Activated CD4-positive, alpha-beta memory T cell treated with anti-CD3 and anti-CD28 coated beads, Interleukin-2, amount 10 ng/mL, durations not matched to agents 7 days and 5 days (primary cell): Measurements from ENCODE around the gene SLC8A1. TPM values are rescaled to one million over a fixed set of nuclear protein-coding genes. Genes with fewer than 3 reads are reported as not detected.

ENCODE experiments used
- CTCF ChIA-PET: fragments of 350-600 bp; sonication (Branson Sonifier 250); formaldehyde crosslinking; loops from one replicate; lab custom pipeline; 2021; ENCODE audit warnings: antibody characterized with exemption, inconsistent platforms; lab: Charles Lee
- POLR2A ChIA-PET: fragments of 350-600 bp; sonication (Branson Sonifier 250); formaldehyde crosslinking; loops from one replicate; lab custom pipeline; 2021; ENCODE audit warnings: antibody characterized with exemption; lab: Charles Lee
- DNase-seq: peaks from one replicate; pipeline ENCODE4 v3.0.0-alpha.2; 2020
- H3K27ac Mint-ChIP-seq: one replicate; pipeline ENCODE4 v1.8.0; 2021; ENCODE audit warnings: mild to moderate bottlenecking, mixed read lengths
- H3K27me3 Mint-ChIP-seq: one replicate; pipeline ENCODE4 v1.8.0; 2021; ENCODE audit warnings: mixed read lengths
- H3K36me3 Mint-ChIP-seq: one replicate; pipeline ENCODE4 v1.8.0; 2021; ENCODE audit warnings: low read depth, mixed read lengths
- H3K4me1 Mint-ChIP-seq: one replicate; pipeline ENCODE4 v1.8.0; 2021; ENCODE audit warnings: mixed read lengths
- H3K4me3 Mint-ChIP-seq: one replicate; pipeline ENCODE4 v1.8.0; 2021; ENCODE audit warnings: mild to moderate bottlenecking, mixed read lengths
- H3K9me3 Mint-ChIP-seq: one replicate; pipeline ENCODE4 v1.8.0; 2021; ENCODE audit warnings: mixed read lengths
- total RNA-seq, 2 experiments: library from RNA; stranded (reverse); gene quantifications; one replicate each; pipeline ENCODE4 v1.2.3, GENCODE V29; 2021

Gene SLC8A1
- total RNA-seq, 2 experiments from 2014 or later, result 0.25 to 0.45 TPM

GRCh38 chr2:40316620-40317019, 135.3 kb downstream of the SLC8A1 start:
- POLR2A ChIA-PET, result no interaction called here
- CTCF ChIA-PET, result no interaction called here
- no peak overlapping the region for H3K4me3 Mint-ChIP-seq

GRCh38 chr2:40315683-40316082, 136.2 kb downstream of the SLC8A1 start:
- POLR2A ChIA-PET, result no interaction called here
- H3K36me3 Mint-ChIP-seq, result no peaks in the 10 kb centered on the region
- no peak for DNase-seq
- no peaks in the 10 kb centered on the region for H3K9me3 Mint-ChIP-seq
- no peak overlapping the region for H3K4me3 Mint-ChIP-seq
- CTCF ChIA-PET, result no interaction called here
- no peaks in the 10 kb centered on the region for H3K27me3 Mint-ChIP-seq
- no peaks in the 10 kb centered on the region for H3K4me1 Mint-ChIP-seq
- no peak overlapping the region for H3K27ac Mint-ChIP-seq

More at GRCh38 chr2:40316620-40317019, 135.3 kb downstream of the SLC8A1 start:
- no peaks in the 10 kb centered on the region for H3K4me1 Mint-ChIP-seq
- no peak for DNase-seq
- no peaks in the 10 kb centered on the region for H3K9me3 Mint-ChIP-seq
- H3K27me3 Mint-ChIP-seq, result no peaks in the 10 kb centered on the region
- H3K27ac Mint-ChIP-seq, result no peak overlapping the region
- no peaks in the 10 kb centered on the region for H3K36me3 Mint-ChIP-seq

DNA sequence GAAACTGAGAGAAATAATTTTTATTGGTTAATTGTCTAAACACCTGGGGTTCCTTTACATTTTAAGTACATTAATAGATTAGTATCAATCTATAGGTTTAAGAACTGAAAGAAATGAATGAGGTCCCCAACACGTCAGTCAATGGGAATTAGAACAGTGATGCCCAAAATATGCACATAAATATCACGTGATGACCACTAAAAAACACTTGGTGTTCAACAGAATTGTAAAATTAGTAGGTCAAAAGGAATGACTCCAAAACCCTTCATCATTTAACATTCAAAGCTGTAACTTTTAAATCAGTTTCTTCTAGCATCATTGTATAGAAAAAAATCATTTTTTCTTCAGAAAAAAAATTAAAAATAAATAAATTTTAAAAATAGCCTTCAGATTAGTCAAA, 140.9 kb downstream of the SLC8A1 start:
- CTCF ChIA-PET, result no interaction called here

GRCh38 chr2:40310303-40310702, 141.6 kb downstream of the SLC8A1 start:
- Mint-ChIP-seq H3K4me1 (no peaks in the 10 kb centered on the region), H3K27me3 (no peaks in the 10 kb centered on the region), H3K4me3 (no peak overlapping the region), H3K27ac (no peak overlapping the region), H3K36me3 (no peaks in the 10 kb centered on the region), H3K9me3 (no peaks in the 10 kb centered on the region)
- CTCF ChIA-PET, result no interaction called here
- POLR2A ChIA-PET, result no interaction called here
- no peak for DNase-seq

More for the DNA sequence above, 140.9 kb downstream of the SLC8A1 start:
- POLR2A ChIA-PET, result no interaction called here
- no peaks in the 10 kb centered on the region for H3K4me1 Mint-ChIP-seq
- no peak overlapping the region for H3K27ac Mint-ChIP-seq
- H3K27me3 Mint-ChIP-seq, result no peaks in the 10 kb centered on the region
- no peak overlapping the region for H3K4me3 Mint-ChIP-seq
- DNase-seq, result no peak
- no peaks in the 10 kb centered on the region for H3K36me3 Mint-ChIP-seq
- H3K9me3 Mint-ChIP-seq, result no peaks in the 10 kb centered on the region

- ChIA-PET CTCF (no interaction called here), POLR2A (no interaction called here)
- no peaks in the 10 kb centered on the region for H3K4me1 Mint-ChIP-seq
- H3K4me3 Mint-ChIP-seq, result no peak overlapping the region
- no peaks in the 10 kb centered on the region for H3K36me3 Mint-ChIP-seq
- no peak overlapping the region for H3K27ac Mint-ChIP-seq
- H3K27me3 Mint-ChIP-seq, result no peaks in the 10 kb centered on the region
- no peak for DNase-seq
- no peaks in the 10 kb centered on the region for H3K9me3 Mint-ChIP-seq
Measured at GRCh38 chr2:40304340-40304739, 147.6 kb downstream of the SLC8A1 start.

- H3K36me3 Mint-ChIP-seq, result no peaks in the 10 kb centered on the region
- POLR2A ChIA-PET, result no interaction called here
- H3K9me3 Mint-ChIP-seq, result no peaks in the 10 kb centered on the region
Measured at GRCh38 chr2:40303746-40304145, 148.1 kb downstream of the SLC8A1 start.

GRCh38 chr2:40302751-40303325, 149.1 kb downstream of the SLC8A1 start:
- CTCF ChIA-PET, result no interaction called here
- POLR2A ChIA-PET, result no interaction called here
- DNase-seq, result no peak
- Mint-ChIP-seq H3K27ac (no peak overlapping the region), H3K4me1 (no peaks in the 10 kb centered on the region), H3K4me3 (no peak overlapping the region), H3K9me3 (no peaks in the 10 kb centered on the region), H3K27me3 (no peaks in the 10 kb centered on the region), H3K36me3 (no peaks in the 10 kb centered on the region)

More at GRCh38 chr2:40303746-40304145, 148.1 kb downstream of the SLC8A1 start:
- Mint-ChIP-seq H3K27ac (no peak overlapping the region), H3K4me1 (no peaks in the 10 kb centered on the region), H3K4me3 (no peak overlapping the region), H3K27me3 (no peaks in the 10 kb centered on the region)
- CTCF ChIA-PET, result interaction anchor here (0.7 kb wide), 1 partner anchor 98 kb away, joined by 3 read pairs; no protein-coding TSS in a partner anchor
- no peak for DNase-seq

DNA sequence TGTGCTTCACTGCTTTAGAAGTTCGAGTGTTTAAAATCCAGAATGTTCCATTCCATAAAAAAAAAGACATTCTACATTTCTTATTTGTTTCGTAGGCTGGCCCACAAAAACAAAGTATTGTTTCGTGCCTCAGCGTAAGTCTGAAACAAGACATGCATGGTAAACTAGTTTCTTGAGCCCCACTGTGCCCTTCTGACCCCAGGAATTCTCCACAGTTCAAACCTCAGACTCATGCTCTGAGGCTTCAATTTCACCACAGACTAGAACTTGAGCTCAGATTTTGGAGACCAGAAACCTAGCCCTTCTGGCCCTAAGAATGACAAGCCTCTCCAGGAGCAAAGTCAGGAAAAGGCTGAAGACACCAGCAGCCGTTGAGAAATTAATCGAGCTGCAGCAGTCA, 151.5 kb downstream of the SLC8A1 start:
- Mint-ChIP-seq H3K27me3 (no peaks in the 10 kb centered on the region), H3K4me3 (no peak overlapping the region), H3K36me3 (no peaks in the 10 kb centered on the region), H3K9me3 (no peaks in the 10 kb centered on the region), H3K4me1 (no peaks in the 10 kb centered on the region), H3K27ac (no peak overlapping the region)
- CTCF ChIA-PET, result no interaction called here
- no peak for DNase-seq
- POLR2A ChIA-PET, result no interaction called here

GRCh38 chr2:40299781-40300180, 152.1 kb downstream of the SLC8A1 start:
- Mint-ChIP-seq H3K36me3 (no peaks in the 10 kb centered on the region), H3K4me1 (no peaks in the 10 kb centered on the region), H3K9me3 (no peaks in the 10 kb centered on the region), H3K27ac (no peak overlapping the region), H3K4me3 (no peak overlapping the region), H3K27me3 (no peaks in the 10 kb centered on the region)
- ChIA-PET POLR2A (no interaction called here), CTCF (no interaction called here)
- no peak for DNase-seq

GRCh38 chr2:40299173-40299572, 152.7 kb downstream of the SLC8A1 start:
- H3K4me3 Mint-ChIP-seq, result no peak overlapping the region
- H3K4me1 Mint-ChIP-seq, result no peaks in the 10 kb centered on the region
- H3K9me3 Mint-ChIP-seq, result no peaks in the 10 kb centered on the region
- ChIA-PET CTCF (no interaction called here), POLR2A (no interaction called here)
- DNase-seq, result no peak
- no peak overlapping the region for H3K27ac Mint-ChIP-seq
- H3K36me3 Mint-ChIP-seq, result no peaks in the 10 kb centered on the region
- H3K27me3 Mint-ChIP-seq, result no peaks in the 10 kb centered on the region

DNA sequence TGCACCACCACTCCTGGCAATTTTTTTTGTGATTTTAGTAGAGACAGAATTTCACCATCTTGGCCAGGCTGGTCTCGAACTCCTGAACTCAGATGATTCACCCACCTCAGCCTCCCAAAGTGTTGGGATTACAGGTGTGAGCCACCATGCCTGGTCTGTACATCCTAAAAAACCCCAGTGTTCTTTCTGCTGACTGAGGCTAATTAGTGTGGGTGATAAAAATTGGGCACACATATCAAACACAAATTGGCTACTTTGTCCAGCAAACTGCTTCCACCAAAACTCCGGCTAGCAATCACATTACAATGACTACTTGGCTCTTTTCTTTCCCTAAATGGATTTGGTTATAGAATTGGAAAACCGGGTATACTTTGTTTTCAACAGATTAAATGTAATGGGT, 153.9 kb downstream of the SLC8A1 start:
- ChIA-PET POLR2A (interaction anchor here (0.6 kb wide), 1 partner anchor 443 kb away, joined by 3 read pairs; no protein-coding TSS in a partner anchor), CTCF (no interaction called here)
- H3K4me3 Mint-ChIP-seq, result no peak overlapping the region
- H3K9me3 Mint-ChIP-seq, result no peaks in the 10 kb centered on the region
- DNase-seq, result no peak
- no peaks in the 10 kb centered on the region for H3K36me3 Mint-ChIP-seq
- no peaks in the 10 kb centered on the region for H3K27me3 Mint-ChIP-seq
- no peak overlapping the region for H3K27ac Mint-ChIP-seq
- H3K4me1 Mint-ChIP-seq, result no peaks in the 10 kb centered on the region

GRCh38 chr2:40292291-40292690, 159.6 kb downstream of the SLC8A1 start:
- POLR2A ChIA-PET, result no interaction called here
- Mint-ChIP-seq H3K4me3 (no peak overlapping the region), H3K36me3 (no peaks in the 10 kb centered on the region), H3K27me3 (no peaks in the 10 kb centered on the region), H3K27ac (no peak overlapping the region), H3K9me3 (no peaks in the 10 kb centered on the region), H3K4me1 (no peaks in the 10 kb centered on the region)
- CTCF ChIA-PET, result no interaction called here
- no peak for DNase-seq

GRCh38 chr2:40289771-40290404, 162.0 kb downstream of the SLC8A1 start:
- ChIA-PET CTCF (no interaction called here), POLR2A (no interaction called here)
- no peak for DNase-seq
- Mint-ChIP-seq H3K4me3 (peak overlapping the region; percentile 7), H3K9me3 (no peaks in the 10 kb centered on the region), H3K27ac (no peak overlapping the region), H3K4me1 (no peaks in the 10 kb centered on the region), H3K36me3 (no peaks in the 10 kb centered on the region), H3K27me3 (no peaks in the 10 kb centered on the region)

- Mint-ChIP-seq H3K27me3 (no peaks in the 10 kb centered on the region), H3K36me3 (no peaks in the 10 kb centered on the region), H3K9me3 (no peaks in the 10 kb centered on the region), H3K4me1 (no peaks in the 10 kb centered on the region), H3K4me3 (no peak overlapping the region), H3K27ac (no peak overlapping the region)
- ChIA-PET POLR2A (no interaction called here), CTCF (no interaction called here)
- no peak for DNase-seq
Measured at GRCh38 chr2:40287773-40288172, 164.1 kb downstream of the SLC8A1 start.
